NOMO-1 treated with DMSO at 0.1 percent for 48 hours (cell line): ENCODE measurements around the gene LRWD1.

ENCODE experiments used
- DNase-seq: peaks from one replicate; lab custom pipeline; 2025; ENCODE audit not compliant: unreplicated experiment; lab: John Stamatoyannopoulos, UW

Gene LRWD1

GRCh38 chr7:102464577-102465280 lies at the start of gene LRWD1, which contains the start of gene ALKBH4:
Gene LRWD1, plus strand, starts transcription at chr7:102464984. Its CDS starts 97 bp downstream, at chr7:102465081.
Gene ALKBH4, minus strand, starts transcription at chr7:102464863. Its CDS starts 27 bp downstream, at chr7:102464836.
- peak; percentile 71 for DNase-seq

DNA sequence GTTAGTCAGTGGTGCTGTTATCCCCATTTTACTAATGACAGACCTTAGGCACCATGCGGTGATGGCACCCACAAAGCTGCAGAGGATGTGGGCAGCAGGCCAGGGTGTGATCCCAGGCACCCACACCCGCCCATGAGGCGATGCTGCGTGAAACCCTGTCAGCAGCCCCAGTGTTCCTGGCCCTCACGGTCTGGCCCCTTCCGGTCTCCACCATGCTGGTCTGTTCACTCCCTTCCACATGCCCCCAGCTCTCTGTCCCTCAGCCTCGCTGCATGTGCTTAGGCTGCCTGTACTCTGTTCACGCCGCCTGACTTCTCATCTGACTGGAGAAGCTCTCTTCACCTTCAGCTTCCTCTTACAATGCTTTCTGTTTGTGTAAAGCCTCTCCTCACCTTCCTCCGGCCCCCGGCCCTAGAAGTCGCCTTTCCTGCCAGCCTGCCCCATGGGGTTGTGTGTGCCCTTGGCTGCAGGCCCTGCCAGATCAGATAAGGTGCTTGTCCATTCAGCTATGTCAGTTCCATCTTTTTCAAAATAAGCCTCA lies 49.0 kb upstream of the LRWD1 start:
- DNase-seq = no peak

- DNase-seq = no peak
These were observed 48.4 kb upstream of the LRWD1 start for GRCh38 chr7:102416406-102416805.

DNA sequence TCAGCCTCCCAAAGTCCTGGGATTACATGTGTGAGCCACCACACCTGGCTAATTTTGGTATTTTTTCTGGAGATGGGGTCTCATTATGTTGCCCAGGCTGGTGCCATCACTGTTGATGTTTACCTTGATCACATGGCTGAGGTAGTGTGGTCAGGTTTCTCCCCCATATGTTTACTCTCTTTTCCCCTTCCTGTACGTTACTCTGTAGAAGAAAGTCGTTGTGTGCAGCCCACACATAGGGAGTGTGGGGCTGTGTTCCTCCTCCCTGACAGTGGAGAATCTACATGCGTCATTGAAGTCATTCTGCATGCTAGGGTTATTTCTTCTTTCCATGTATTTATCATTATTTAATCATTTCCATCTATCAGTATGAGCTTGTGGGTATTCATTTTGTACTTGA lies 47.7 kb upstream of the LRWD1 start:
- DNase-seq = no peak

GRCh38 chr7:102418592-102418991 lies 46.2 kb upstream of the LRWD1 start:
- DNase-seq = no peak

GRCh38 chr7:102421706-102422240 lies 43.0 kb upstream of the LRWD1 start:
- DNase-seq = no peak

- DNase-seq = no peak
These were observed 40.6 kb upstream of the LRWD1 start for GRCh38 chr7:102424129-102424551.

DNA sequence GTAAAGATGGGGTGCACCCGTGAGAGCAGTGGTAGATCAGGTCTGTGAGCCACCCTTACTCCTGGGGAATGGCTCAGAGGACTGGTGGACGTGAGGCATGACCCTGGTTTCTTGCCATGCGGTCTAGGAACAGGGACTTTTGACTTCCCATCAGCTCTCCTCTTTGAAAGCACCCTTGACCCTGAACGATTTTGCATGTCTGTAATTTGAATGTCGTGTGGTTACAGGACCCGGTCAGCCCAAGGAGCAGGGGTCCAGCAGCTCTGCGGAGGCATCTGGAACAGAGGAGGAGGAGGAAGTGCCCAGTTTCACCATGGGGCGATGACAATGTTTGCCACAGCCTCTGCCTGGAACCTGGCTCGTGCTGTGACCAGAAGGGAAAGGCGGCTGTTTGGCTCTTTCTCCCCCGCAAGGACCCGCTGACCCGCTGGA lies 40.0 kb upstream of the LRWD1 start:
- DNase-seq = peak; percentile 56

DNA sequence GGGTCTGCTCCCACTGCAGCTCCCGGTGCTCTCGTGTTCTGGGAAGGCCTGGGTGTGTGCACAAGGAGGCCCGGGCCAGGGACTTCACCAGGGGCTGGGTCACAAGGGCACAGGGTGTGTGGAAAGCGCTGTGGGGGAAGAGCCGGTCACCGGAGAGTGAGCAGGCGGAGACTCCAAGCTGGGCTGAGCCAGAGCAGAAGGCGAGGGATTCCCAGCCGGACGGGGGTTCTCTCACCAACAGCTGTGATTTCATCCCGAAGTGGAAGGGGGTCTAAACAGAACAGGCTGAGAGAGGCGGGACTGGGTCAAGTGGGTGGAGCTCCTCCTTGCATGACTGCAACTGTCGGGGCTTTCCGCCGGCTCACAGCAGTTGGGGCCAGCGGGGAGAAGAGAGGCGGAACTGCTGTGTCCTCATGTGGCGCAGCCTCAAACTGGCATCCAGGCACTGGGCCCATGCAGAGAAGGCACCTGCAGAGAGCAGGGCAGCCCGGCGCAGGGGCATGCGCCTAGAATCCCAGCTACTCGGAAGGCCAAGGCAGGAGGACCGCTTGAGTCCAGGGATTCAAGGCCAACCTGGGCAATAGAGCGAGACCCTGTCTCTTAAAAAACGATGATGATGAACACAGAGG lies 39.0 kb upstream of the LRWD1 start:
- DNase-seq = peak; percentile 82

DNA sequence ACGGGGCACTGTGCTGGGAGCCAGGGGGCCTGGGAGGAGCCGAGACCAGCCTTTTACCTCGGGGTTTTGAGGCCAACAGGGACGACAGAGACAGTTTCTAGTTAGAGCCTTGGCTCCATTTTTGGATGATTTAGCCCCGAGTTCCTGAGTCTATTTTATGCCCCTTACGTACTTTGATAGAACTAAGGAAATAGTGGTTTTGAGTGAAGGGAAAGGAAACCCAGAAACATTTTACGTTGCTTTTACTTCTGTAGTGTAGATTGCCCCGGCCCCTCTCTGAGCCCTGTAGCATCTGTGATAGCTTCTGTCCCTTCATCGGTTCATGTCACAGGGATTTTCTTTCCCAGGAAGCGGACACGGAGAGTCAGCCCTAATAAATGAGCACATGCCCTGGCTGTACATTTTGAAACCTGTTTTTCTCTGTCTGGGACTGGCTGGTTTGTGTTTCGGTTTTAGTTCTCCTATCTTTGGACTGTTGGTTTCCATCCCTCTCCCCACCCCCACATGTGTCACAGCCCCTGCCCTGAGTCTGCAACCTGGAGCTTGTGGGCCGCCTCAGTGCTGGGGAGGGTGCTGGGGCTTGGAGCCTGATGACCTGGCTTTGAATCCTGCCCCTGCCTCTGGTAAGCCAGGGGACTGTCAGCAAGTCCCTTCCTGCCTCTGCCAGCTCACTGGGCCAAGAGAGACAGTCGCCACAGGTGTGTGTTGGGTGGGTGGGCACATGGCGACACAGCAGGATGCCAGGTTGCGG lies 38.3 kb upstream of the LRWD1 start:
- DNase-seq = peak; percentile 93

- peak; percentile 34 for DNase-seq
These were observed 37.8 kb upstream of the LRWD1 start for GRCh38 chr7:102427019-102427405.

GRCh38 chr7:102429141-102429899 lies 35.5 kb upstream of the LRWD1 start:
- DNase-seq = no peak

- peak; percentile 64 for DNase-seq
These were observed 33.0 kb upstream of the LRWD1 start for GRCh38 chr7:102431617-102432298.

DNA sequence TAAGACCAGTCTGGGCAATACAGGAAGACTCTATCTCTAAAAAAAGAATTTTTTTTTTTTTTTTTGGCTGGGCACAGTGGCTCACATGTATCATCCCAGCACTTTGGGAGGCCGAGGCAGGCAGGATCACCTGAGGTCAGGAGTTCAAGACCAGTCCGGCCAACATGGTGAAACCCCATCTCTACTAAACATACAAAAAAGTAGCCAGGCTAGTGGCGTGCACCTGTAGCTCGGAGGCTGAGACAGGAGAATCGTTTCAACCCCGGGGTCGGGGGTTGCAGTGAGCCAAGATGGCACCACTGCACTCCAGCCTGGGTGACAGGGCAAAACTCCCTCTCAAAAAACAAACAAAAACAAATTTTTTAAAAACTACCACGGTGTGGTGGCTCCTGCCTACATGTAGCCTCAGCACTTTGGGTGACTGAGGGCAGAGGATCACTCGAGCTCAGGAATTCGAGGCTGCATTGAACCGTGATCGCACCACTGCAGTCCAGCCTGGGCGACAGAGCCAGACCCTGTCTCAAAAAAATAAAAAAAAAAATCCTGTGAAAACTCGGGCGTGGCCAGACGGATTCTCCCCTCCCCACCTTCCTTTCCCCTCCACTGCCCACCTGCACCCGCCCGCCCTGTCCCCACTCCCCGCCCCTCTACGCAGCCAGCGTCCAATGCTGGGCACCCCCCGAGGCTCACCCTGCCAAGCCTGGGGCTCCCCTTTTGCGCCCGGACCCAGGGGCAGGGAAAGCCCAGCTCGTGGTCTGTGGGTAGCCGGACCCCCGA lies 32.2 kb upstream of the LRWD1 start:
- DNase-seq = no peak

DNA sequence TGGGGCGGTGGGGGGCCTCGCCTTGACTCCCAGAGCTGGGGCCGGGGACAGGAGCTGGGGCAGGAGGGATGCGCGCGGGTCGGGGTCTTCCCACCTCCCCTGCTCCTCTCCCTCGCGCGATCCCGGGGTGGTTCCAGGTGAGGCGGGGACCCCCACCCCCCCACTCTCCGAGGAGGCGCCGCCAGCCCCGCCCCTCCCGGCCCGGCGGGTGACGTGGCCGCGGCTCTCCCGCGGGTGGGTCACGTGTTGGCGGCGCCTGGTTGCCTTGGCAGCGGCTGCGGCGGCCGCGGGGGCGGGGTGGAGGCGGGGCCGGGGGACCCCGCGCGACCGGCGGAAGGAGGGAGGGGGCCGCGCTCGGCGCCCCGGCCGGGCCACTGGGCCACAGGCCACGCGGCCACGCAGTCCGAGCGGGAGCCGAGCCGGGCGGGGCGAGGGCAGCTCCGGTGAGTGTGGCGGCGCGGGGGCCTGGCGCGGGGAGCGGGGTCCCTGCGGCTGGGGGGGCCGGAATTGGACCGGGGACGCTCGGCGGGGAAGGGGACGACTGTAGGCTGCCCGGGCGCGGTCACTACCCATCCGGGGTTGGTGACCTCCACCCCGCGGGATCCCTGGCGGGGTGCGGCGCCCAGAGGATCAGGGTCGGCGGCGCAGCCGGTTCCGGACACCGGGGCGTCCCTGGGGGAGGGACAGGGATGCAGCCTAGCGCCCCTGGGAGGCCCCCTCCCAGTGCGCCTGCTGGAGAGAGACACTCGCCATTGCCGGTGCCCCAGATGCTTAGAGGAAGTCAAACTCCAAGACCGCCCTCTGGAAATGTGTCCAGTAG lies 31.4 kb upstream of the LRWD1 start, which contains the start of gene ORAI2:
ORAI2 (plus strand) TSS at position 357 of the 820 bp plus-strand sequence. CDS start 5,382 bp downstream, outside the sequence.
- peak; percentile 74 for DNase-seq

- DNase-seq = no peak
These were observed 30.7 kb upstream of the LRWD1 start for GRCh38 chr7:102434039-102434486.

- no peak for DNase-seq
These were observed 28.7 kb upstream of the LRWD1 start for GRCh38 chr7:102436118-102436517.
